HG03097 (cell line): ENCODE results near the gene PHACTR3.

Experiments used
- ATAC-seq: cut with Tn5 transposase; IDR thresholded peaks from one replicate; pipeline ENCODE4 v1.9.1; 2021; ENCODE audit not compliant: unreplicated experiment, low FRiP score

Gene PHACTR3

DNA sequence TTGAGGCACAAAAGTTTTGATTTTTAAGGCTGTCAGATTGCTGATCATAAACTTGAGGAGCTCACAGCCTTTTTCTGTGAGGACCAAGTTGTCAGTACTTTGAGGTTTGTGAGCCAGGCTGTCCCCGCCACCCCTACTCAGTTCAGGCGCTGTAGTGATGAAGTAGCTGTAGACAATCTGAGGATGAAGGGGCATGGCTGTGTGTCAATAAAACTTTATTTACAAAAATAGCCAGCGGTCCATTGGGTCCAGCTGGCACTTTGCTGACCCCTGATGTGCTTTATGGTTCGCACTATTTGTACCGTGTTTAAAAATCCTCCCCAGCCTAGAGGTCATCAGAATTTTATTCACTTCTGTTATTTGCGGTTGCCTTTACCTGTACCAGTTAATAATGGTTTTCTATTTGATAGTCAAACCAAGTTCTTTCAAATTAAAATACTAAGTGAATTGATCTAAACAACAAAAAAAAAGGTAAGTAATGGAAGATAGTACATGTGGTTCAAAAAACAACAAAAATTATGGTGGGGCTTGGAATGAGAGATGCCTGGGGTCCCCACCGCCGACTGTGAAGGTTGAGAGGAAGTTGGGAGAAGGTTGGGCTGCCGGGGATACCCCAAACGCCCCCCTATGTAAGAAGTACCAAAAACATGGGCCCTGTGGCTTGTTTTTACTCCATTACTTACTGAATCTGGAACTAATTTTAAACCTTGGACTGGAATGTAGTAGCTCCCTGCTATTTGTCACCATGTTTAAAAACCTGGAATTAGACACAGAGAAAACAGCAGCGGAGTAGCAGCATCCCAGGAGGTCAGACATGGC, 205.5 kb downstream of the PHACTR3 start:
- no peak for ATAC-seq

DNA sequence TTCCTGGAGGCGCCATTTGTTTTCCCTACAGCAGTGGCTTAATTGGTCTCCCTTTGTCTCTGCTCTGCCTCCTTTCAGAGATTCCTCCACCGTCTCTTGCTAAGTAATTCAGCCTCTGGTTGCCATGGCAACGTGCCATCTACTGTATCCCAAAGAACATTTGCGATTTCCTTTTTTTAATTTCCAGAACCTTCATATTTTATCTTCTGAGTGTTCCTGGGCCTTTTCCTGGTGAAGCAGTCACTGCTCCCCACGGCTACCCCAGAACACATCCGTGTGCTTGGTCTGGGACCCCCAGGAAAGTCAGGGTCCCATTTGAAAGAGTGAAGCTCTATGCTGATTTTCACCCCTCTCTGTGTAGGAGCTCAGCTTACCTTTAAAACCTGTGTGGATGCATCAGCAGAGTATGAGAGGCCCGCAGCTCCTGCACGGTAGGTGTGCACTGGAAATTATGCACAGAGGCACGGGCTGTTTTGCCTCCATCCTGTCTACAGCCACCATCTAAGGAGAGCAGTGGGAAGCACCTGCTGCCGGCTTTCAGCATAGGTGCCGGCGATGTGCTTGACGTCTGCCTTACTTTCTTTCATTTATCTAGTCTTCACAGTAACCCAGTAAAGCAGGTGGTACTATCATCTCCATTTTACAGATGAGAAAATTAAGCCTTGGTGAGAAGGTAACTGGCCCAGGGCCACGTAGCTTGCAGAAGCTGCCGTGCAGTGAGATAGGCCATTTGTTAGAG, 206.3 kb downstream of the PHACTR3 start:
- no peak for ATAC-seq

DNA sequence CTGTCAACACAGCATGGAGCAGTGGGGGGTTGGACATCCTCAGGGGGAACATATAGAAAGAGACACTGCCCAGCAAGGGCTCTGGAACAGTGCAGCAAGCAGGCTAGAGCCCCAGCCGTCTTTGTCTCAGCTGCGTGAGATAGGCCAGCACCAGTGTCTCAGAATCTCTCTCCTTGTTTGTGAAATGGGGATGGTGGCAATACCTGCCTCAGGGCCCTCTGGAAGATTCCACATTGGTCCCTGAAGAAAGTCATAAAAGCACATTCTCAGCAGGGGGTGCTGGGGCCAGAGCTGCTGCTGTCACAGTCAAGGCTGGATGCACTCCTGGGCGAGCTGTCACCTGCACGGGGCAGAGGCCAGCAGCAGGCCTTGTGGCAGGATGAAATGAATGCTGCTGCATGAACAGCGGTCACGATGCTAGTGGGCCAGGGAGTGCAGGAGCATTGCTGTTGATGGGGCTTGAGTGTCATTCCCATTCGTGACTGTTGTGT, 207.4 kb downstream of the PHACTR3 start:
- ATAC-seq = no peak

DNA sequence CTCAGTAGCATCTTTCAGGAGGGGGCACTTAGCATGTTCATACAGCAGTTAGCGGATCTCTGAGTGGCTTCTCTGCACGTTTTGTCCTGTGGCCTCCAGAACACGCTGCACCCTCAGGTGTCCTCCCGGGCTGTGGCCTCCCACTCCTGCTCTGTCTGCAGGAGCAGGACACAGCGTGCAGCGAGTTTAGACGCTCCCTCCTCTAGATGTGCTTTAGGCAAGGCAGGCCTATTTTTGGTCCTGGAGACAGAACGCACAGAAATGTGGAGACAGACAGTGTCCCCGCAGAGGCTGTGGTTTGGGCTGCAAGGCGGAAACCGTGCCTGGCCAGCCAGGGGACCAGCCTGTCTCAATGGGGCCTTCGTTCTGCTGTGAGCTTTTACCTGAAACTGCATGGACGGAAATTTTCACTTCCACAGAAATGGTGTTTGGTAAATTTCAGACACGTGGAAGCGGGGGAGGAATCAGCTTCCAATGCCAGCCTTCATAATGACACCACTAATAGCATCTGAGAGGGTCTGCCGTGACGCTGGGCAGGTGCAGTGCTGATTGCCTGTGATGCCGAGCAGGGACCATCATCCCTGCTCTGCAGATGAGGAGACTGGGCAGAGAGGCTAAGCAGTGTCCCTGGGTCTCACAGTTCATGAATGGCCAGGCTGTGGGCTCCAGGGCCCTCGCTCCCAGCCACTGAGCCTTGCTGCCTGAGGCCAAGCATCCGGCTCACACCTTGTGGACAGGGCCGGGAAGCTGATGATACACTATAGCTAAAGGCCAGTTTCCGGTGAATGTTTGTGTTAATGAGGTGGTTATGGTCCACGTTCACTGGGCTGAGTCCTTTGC, 208.2 kb downstream of the PHACTR3 start:
- ATAC-seq = no peak

DNA sequence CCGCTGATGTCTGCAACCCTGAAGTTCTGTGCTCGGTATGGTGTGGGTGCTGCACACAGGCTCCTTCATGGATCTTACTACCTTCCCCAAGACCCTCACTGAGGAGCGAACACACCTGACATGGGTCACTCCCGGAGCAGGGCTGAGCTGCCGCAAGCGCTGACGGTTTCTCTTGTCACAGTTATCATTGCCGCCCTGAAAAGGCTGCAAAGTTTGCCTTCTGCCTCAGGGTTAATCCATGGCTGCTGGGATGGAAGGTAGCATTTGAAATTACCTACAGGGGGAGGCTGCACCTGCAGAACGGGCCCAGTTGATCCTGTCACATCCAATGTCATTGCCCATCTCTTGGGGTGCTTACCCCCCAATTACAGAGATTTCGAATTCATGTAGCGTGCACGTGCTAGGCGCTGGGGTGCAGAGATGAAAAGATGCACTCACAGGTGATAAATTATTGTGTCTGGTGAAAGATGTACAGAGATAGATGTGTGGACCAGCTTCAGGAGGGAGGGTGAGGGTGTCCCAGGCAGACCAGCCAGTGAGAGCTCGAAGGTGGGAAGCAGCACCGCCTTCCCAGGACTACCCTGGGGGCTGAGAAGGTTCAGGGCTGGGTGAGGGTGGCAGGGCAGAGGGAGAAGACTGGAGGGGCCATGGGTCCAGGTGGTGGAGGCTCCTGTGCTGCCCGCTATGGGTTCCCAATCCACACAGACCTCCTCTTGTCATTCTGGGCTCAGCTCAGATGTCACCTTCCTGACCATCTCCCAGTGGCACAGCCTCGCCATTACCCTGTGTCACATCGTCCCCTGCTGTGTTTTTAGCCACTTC, 209.0 kb downstream of the PHACTR3 start:
- no peak for ATAC-seq

DNA sequence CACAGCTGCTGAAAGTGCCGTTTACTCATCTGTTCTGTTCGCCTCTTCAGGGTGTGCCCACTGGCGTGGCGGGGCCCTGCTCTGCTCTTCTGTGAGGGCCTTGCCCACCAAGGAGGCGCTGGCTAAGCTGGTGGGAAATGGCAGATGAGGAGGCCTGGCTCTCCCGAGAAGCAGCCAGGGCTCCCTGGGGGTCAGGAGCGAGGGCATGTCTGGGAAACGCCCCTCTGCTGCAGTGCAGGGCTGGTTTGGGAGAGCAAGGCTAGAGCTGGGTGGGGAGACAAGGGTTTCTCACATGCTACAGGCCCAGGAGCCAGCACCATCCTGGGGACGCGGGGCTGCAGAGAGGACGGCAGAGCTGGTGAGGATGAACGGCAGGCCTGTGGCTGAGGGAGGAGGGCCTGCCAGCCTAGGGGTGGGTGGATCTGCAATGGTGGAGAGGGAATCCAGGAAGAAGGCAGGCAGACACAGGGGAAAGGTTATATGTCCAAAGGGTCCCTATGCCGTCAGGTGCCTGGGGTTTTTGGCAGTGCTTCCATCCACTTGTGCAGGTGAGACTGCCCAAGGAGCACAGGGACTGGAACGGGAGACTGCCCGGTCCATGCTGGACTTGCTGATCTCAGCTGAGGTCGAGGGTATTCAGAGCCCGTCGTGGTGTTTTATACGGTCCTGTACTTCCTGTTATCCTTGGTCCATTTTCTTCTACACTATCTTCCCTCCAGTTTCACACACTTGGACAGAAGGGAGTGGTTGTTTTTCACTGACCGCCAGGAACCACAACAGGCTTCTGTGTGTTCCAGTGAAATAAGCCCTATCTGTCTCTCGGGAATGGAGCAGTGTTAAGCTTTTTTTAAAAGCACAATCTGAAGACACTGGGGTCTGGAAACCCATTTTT, 209.9 kb downstream of the PHACTR3 start:
- no peak for ATAC-seq

DNA sequence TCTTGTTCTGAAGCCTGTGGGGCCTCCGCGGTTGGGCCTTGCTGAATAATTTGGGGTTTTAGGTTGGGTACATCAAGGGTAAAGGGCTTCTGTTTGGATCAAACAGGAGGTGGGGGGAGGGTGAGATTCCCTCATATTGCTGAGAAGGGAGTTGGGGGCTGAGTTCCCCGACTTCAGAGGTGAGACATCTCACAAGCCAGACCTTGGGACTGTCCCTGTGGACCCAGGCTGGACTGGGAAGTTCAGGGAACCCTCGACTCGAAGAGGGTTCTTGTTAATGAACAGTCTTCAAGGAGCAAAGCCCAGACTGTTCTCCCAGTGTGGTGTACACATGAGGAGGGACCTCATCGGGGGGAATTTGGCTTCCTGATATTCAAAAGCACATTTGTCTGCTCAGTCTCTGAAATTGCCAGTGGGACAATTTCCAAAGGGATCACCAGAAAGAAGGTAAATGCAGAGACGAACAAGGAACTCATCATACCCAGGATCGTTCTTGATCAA, 210.6 kb downstream of the PHACTR3 start:
- ATAC-seq = no peak

DNA sequence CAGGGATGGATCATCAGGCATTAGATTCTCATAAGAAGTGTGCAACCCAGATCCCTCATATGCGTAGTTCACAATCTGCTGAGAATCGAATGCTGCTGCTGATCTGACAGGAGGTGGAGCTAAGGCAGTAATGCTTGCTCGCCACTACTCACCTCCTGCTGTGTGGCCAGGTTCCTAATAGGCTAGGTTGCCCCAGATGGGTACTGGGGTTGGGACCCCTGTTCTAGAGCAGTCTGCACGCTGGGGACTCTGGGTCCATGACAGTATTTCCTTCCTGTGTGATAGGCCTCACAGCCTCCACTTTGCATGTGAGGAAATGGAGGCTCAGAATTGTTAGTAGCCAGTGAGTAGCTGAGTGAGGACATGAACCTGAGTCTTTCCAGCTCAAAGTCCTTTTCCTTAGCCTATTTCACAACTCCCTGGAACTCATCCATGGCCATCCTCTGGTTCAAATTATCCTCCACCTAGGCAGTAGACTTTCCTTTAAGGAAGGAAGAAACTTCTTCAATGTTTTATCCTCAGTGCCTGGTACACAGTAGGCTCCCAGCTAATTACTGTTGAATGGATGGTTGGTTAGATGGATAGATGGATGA, 211.9 kb downstream of the PHACTR3 start:
- no peak for ATAC-seq

DNA sequence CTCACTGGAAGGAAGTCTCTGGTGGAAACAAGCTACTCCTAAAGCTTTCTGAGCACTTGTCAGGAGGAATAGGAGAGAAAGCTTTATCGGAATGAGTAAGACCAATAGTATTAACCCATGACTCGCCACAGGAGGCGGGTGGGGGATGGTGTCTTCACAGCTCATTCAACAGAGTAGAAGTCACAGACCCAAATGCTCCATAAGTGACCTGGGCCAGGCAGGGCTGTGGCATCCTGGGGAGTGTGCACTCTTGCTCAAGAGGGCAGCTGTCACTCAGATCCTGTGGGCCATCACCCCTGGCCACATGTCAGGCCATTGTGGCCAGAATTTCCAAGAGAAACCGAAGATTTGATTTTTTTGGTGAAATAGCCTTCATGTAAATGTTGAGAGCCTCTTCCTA, 213.1 kb downstream of the PHACTR3 start:
- ATAC-seq = no peak

DNA sequence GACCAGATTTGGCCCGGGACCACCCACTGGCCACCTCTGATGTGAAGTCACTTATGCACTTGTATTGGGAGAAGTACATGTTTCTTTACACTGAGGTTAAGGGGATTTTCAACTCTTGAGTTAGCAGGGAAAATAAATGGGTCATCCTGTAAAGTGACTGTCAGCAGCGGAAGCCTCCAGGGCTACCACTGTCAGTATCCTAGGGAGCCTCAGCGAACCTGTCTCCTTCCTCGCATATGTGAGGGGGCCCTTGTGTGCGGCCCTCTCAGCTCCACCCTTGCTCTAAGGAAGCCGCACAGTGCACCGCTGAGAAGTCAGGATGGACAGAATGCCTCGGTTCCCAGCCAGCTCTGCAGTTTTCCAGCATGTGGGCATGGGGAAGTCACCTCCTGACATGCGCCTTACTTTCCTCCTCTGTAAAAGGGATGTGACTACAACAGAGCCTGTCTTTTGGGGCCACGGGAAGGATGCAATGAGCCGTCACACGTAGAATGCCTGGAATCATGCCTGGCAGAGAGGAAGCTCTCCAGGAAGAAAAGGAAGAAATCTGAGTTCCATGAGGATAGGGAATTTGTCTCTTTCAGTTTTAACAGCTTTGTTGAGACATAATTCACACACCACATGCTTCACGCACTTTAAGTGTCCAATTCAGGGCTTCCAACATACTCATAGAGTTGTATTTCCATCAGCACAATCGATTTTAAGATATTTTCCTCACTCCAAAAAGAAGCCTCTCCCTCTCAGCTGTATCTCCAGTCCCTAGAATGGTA, 213.7 kb downstream of the PHACTR3 start:
- ATAC-seq = no peak

DNA sequence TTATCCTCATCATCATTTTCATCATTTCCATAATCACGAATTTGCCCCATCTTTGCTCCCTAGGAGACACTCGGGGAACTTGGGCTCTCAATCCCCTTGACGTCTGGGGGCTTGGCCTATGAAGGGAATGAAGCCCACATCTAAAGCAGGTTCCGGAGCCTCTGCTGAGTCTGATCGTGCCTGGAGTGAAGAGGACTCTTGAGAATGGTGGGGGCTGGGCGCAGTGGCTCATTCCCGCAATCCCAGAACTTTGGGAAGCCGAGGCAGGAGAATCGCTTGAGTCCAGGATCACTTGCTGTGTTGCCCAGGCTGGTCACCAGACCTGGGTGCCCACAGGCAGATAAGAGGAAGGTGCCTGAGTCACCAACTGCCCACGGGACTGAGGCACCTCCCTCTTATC, 214.6 kb downstream of the PHACTR3 start:
- ATAC-seq = no peak

DNA sequence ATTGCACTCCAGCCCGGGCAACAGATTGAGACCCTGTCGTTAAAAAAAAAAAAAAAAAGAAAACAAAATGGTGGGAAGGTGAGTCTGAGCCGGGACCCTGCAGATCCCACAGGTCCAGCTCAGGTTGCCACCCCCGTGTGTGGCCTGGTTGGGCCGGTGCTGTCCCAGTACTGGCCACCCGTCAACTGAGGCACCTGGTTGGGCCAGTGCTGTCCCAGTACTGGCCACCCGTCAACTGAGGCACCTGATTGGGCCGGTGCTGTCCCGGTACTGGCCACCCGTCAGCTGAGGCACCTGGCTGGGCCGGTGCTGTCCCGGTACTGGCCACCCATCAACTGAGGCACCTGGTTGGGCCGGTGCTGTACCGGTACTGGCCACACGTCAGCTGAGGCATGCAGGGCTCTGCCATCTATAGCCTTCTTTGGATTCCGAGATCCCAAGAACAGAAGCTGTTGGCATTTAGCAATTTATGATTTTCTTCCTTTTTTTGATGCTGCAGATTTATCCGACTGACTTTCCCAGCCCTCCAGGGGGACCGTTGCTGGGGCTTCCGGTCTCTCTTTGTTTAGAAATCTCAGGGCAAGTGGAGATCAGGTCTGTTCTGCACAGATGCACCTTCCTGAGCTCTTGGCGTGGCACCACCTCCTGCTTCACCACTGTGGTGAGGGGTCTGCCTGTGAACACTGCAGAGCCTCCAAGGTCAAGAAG, 215.3 kb downstream of the PHACTR3 start:
- ATAC-seq = no peak

DNA sequence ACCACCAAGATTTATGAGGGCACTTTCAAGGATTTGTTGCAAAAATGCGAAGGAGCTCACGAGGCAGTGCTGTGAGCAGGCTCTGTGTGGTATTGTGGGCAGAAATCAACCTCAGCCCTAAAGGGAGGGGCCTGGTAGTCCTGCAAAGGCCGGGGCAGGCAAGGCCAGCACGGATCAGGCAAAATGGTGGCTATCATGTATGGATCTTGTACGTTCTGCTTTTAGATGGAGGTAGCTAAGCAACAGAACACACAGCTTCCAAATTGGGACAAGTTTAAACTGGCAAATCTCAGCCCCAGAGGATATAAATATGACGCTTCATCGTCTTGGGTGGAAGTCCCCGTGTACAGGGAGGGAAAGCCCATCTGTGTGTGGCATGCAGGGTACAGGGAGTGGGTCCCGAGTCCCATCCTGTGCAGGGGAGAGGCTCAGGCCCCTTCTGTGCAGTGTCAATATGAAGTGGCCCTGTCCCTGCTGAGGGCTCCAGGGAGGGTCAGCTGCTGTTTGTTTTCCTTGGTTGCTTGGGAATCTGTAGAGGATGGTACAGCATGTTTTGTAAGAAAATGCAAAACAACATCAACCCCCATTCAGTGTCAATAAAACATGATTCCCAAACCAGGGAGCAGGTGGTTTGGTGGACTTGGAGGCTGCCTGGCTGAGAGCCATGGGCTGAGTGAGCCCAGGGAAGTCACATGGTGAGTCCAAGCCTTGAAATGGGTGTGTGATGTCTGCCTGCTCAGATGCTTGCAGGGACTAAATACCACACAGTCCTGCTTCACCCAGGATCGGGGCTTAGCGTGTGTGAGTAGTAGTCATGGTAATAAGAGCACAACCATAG, 216.1 kb downstream of the PHACTR3 start:
- no peak for ATAC-seq

DNA sequence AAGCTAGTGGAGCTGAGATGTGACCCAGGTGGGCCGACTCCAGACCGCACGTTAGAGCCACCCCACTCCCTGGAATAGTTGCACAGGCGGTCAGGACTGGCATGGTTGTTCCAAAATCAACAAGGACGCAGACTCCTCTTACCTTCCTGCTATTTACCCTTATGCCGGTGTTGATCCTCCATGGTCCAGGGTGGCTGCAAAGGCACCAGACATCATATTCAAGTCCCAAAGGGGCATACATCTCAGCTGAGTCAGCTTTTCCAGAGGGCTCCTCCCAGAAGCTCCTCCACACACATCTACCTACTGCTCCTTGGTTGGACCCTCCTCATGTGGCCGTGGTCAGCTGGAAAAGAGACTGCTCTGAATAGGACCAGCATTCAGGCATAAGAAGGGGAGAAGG, 216.9 kb downstream of the PHACTR3 start:
- ATAC-seq = no peak

DNA sequence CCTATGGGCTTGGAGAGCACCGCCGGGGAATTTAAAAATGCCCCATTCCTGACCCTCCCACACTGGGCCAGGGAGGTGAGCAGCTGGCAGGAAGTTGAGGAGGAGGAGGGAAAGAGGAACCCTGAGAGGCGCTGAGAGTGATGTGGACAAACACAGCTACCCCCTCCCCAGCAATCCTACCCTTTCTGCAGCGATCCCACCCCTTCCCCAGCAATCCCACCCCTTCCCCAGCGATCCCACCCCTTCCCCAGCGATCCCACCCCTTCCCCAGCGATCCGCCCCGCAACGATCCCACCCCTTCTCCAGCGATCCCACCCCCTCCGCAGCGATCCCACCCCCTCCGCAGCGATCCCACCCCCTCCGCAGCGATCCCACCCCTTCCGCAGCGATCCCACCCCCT, 217.4 kb downstream of the PHACTR3 start:
- ATAC-seq = no peak

DNA sequence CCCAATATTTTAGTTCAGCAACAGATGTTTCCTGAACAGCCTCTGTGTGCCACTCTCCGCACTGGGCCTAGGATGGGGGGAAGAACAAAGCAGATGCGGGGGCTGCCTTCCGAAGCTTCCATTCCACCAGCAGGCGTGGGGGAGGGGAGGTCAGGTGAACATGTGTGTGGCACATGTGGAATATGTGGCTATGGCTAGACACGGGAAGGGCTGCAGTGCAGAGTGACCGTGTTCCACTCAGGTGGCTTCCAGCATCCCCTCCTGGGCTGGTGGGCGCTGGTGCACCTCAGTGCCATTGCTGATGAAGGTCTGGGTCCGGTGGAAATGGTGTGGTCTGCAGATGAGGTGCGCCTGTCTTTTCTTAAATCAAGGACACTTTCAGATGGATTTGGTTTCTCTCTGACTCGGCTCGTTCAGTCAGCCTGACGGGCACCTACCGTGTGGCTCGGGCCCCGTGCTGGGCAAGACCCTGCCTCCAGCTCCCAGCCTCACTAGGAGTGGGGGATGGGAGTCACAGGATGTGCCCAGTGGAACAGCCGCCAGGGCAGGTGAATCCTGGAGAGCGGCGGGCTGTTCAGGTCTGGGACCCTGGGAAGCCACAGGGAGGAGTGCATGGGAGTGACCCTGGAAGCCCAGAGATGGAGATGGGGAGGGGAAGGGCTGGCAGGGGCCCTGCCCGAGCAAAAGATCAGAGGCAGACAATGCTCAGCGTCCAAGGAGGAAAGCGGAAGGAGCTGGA, 218.1 kb downstream of the PHACTR3 start:
- no peak for ATAC-seq
